K562 (cell line): Measurements from ENCODE around the gene PHYKPL. TPM values are rescaled to one million over a fixed set of nuclear protein-coding genes. Genes with fewer than 3 reads are reported as not detected.

ENCODE experiments used
- DPF2 ChIP-seq: fragments of 450-650 bp; IDR thresholded peaks from 2 replicates; pipeline ENCODE4 v1.6.1; 2016
- E2F1 ChIP-seq: sonication (generic); formaldehyde crosslinking; IDR thresholded peaks from 2 replicates; pipeline ENCODE4 v1.8.1; 2023; ENCODE audit warnings: mild to moderate bottlenecking, missing genetic modification reagents, moderate library complexity
- LEF1 ChIP-seq: fragments of 450-650 bp; IDR thresholded peaks from 2 replicates; pipeline ENCODE4 v1.6.1; 2016; ENCODE audit warnings: mild to moderate bottlenecking
- MXI1 ChIP-seq: IDR thresholded peaks from 2 replicates; pipeline ENCODE4 v1.6.1; 2011; ENCODE audit warnings: low read depth, mild to moderate bottlenecking, improper control_type of control experiment, low read length
- NFRKB ChIP-seq: fragments of 450-650 bp; IDR thresholded peaks from 2 replicates; pipeline ENCODE4 v1.6.1; 2016; ENCODE audit warnings: low read depth
- THAP12 ChIP-seq: fragments of 250-450 bp; sonication (Bioruptor Pico); IDR thresholded peaks from 2 replicates; pipeline ENCODE4 v1.9.0; 2021; ENCODE audit warnings: mild to moderate bottlenecking, inconsistent platforms
- polyA plus RNA-seq, 8 experiments: library from polyadenylated mRNA; depleted of rRNA in 4 of 8; stranded (reverse) in 5 of 8; unstranded in 3 of 8; fragments of >200 nt; fragmentation: Nextera tagmentation in 2 of 8; fragmentation: Illumina TruSeq in 1 of 8; extraction: Ambion mirVana in 2 of 8; extraction: Trizol in 1 of 8; gene quantifications; 2 replicates each; pipeline versions ENCODE4 v1.2.1 to v1.2.3, GENCODE V29; 2011 to 2014; ENCODE audit warnings: inconsistent platforms in 1 of 8, missing spikeins in 1 of 8
- total RNA-seq, 7 experiments: library from RNA; depleted of rRNA in 6 of 7; stranded (reverse); fragments of >200 nt in 6 of 7; fragmentation: Illumina TruSeq in 2 of 7; extraction: Trizol in 2 of 7; gene quantifications; 2 replicates each; pipeline versions ENCODE4 v1.2.1 to v1.2.3, GENCODE V29; 2011 to 2021; ENCODE audit warnings: low replicate concordance in 1 of 7

PHYKPL gene
- total and polyA plus RNA-seq, 9 of the 15 experiments (the other 6 are each of a cell fraction or from before 2014, with no cell fraction given) = 4.7 to 34.7 (median 18.6) TPM

GRCh38 chr5:178204182-178204934 lies 28.2 kb downstream of the PHYKPL start, which contains the start of gene HNRNPAB (continued):
- no peak for TF ChIP-seq DPF2
- no peak for TF ChIP-seq LEF1
- peak; percentile 92 for TF ChIP-seq THAP12
- peak; percentile 97 for TF ChIP-seq E2F1
- peak; percentile 78 for TF ChIP-seq NFRKB
- peak; percentile 61; the same call in 1 of the 2 replicates for TF ChIP-seq MXI1
